ELF-1 (cell line): Measurements from ENCODE around the gene DTD1.
A peak's percentile ranks its signal among the peaks of the same experiment; 100 is the strongest.

ENCODE experiments used
- DNase-seq: peaks from one replicate; pipeline ENCODE4 v3.0.0-alpha.2; 2016; ENCODE audit warnings: low read depth, low spot score

DTD1 gene

GRCh38 chr20:18587665-18588573 lies at the start of gene DTD1:
Gene DTD1 (plus strand): TSS chr20:18588054. CDS start chr20:18588073, 19 bp downstream.
- peak; percentile 94 for DNase-seq

GRCh38 chr20:18541741-18542140 lies 46.1 kb upstream of the DTD1 start:
- no peak for DNase-seq

- no peak for DNase-seq
Measured at GRCh38 chr20:18543216-18543615, 44.6 kb upstream of the DTD1 start.

- DNase-seq, result no peak
Measured at GRCh38 chr20:18543932-18544331, 43.9 kb upstream of the DTD1 start.

GRCh38 chr20:18545566-18545965 lies 42.3 kb upstream of the DTD1 start:
- DNase-seq, result no peak

DNA sequence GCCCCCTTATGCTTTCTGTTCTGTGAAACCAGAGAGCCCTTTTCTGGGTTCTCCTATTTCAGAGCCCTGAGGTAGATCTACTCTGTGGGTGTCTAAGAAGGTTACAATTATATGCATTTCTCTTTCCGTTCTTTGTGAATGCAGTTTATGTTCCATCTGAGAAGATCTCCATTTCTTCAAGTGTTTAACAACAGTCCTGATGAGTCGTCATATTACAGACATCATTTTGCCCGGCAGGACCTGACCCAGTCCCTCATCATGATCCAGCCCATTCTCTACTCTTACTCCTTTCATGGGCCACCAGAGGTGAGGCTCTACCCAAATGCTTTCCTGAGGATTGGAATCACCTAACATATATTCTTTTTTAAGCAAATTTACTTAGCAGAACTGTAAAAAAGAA lies 39.4 kb upstream of the DTD1 start:
- no peak for DNase-seq

GRCh38 chr20:18553746-18554145 lies 34.1 kb upstream of the DTD1 start:
- DNase-seq, result no peak

- peak; percentile 93 for DNase-seq
Measured at GRCh38 chr20:18566892-18567738, 20.7 kb upstream of the DTD1 start, which contains the start of gene SMIM26. Gene SMIM26 (plus strand): TSS chr20:18567432. CDS start chr20:18567479, 47 bp downstream.

GRCh38 chr20:18567739-18568091 lies 20.1 kb upstream of the DTD1 start:
- DNase-seq, result no peak

- no peak for DNase-seq
Measured at GRCh38 chr20:18571009-18571408, 16.8 kb upstream of the DTD1 start.

- DNase-seq, result no peak
Measured at GRCh38 chr20:18571578-18571977, 16.3 kb upstream of the DTD1 start.

DNA sequence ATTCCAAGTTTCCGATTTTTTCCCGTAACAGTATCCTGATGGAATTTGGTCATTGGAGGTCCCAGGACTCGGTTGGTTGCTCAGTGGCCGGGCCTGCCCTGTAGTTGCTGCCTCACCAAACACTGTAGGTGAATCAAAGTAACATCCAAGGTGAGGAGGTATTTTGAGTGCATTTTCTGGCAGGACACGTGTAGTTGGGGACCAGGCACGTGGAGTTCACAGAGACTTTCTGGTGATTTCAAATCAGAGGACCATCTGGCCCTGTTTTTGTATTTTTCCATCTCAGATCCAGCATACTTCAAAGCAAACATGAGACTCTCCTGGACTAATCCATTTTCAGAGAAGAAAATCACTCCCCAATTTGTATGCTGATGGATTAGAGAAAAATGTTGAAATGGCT lies 9.9 kb upstream of the DTD1 start:
- no peak for DNase-seq

DNA sequence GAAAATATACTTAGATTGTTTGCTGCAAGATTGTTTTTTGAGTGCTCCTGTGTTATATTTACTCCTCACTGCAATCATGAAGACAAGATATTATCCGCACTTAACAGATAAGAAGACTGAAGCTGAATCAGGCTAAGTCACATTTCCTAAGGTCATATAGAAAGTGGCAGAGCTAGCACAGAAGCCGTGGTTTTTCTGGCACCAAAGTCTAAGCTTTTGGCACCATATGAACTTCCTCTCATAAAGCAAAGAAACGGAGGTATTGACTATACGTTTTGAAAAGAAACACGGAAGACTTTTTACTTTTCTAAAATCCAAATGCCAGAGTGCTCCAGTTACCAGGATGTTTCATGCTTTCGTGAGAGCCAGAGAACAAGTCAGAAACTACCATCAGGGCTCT lies 9.3 kb upstream of the DTD1 start:
- DNase-seq, result no peak

DNA sequence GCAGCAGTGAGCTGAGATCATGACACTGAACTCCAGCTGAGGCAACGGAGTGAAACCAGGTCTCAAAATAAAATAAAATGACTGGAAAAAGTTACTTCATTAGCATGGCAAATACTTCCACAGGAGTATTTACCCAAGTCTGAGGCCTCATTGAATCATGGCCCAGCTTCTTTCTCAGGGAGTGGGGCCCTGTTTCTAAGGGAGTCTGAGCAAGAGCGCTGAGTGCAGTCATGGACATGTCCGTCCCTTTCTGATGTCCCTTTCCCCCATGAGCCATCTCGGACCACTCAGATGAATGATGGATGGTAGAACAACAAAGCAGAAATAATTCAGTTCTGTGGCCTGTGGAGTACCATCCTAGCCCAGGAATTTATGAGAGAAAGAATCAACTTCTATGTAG lies 7.8 kb upstream of the DTD1 start:
- DNase-seq, result no peak

GRCh38 chr20:18585134-18585533 lies 2.7 kb upstream of the DTD1 start:
- peak; percentile 58 for DNase-seq

- DNase-seq, result no peak
Measured at GRCh38 chr20:18588574-18588933, 700 bp downstream of the DTD1 start.

DNA sequence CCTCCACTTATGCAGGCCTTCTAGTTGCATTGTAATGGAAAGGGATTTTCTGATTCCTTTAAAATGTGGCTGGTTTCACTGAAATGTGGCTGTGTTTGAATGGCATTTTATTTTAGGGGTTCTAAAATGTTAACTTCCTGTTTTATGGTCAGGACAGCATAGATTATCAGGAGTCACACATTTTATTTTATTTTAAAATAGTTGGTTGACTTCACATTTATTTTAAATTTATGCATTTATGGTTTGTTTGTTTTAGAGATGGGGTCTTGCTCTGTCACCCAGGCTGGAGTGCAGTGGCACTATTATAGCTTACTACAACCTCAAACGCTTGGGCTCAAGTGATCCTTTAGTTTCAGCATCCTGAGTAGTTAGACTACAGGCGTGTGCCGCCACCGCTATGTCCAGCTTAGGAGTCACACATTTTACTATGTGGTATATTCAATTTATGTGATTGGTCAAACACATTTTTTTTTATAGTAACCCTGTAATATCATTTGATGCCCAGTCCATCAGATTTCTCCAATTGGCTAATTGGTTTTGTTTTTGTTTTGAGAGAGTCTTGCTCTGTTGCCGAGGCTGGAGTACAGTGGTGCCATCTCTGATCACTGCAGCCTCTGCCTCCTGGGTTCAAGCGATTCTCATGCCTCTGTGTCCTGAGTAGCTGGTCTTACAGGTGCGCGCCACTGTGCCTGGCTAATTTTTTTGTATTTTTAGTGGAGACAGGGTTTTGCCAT lies 2.3 kb downstream of the DTD1 start:
- DNase-seq, result no peak

DNA sequence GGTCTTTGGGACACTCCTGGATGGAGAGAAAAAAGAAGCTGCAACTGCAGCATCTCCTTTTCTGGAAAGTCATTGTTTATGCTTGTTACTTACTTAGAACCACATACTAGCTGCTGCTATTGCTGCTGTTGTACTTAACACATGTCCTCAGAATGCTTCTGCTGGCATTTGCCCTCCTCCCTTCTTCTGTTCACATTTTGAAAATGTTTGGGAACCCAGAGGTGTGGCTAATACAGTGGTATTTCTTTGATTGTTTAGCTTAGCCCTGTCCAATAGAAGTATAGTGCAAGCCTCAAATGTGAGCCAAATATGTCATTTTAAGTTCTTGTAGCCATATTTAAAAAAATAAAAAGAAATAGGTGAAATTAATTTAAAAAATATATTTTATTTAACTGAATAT lies 8.4 kb downstream of the DTD1 start:
- DNase-seq, result no peak

DNA sequence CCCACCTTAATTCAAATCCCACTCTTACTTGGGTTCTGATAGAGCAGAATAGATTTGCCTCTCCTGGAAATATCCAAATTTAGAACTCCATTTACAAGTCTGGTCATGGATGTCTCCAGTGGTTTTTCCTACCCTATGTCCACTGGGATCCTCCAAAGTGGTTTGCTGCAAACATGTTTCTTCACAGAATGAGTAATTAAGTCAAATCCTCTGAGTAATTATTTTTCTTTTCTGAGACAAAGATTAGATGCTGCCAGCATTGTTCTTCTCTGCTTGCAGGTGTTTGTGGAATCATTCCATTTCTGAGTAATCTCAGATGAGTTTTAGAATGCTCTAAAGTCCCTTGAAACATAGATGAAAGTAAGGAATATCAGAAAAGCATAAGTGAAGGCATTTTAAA lies 21.9 kb downstream of the DTD1 start:
- DNase-seq, result no peak

DNA sequence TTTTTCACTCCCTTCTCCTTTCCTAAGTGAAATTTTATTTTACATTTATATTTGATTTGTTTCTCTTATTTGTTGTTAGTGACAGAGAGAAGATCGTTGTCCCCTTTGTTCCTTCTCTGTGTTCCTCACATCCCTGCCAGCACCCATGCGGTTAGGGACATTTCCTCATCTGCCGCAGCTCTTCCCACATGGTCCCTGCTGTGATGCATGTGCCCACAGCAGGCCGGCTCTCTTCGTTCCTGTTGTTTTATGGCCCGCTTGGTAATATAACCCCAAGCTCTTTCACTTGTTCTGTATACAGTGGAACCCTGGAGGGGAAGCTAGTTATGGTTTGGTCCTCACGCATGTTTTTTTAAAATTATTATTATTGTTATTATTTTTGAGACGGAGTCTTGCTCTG lies 23.6 kb downstream of the DTD1 start:
- no peak for DNase-seq

GRCh38 chr20:18613553-18613952 lies 25.7 kb downstream of the DTD1 start:
- no peak for DNase-seq

GRCh38 chr20:18614244-18614643 lies 26.4 kb downstream of the DTD1 start:
- no peak for DNase-seq
